Trophoblast cell (in vitro differentiated cells and primary cell): Measurements from ENCODE around the gene CACNA2D2.

ENCODE experiments used
- DNase-seq, 2 donors: peaks; one replicate each; pipeline ENCODE4 v3.0.0-alpha.2; 2016
- H2AFZ ChIP-seq: 2 replicates; pipeline ENCODE4 v1.6.1; 2013; ENCODE audit warnings: low read length, moderate library complexity, mild to moderate bottlenecking; ENCODE audit not compliant: insufficient read depth, poor library complexity
- H2AK5ac ChIP-seq: 2 replicates; pipeline ENCODE4 v1.6.1; 2013; ENCODE audit warnings: mild to moderate bottlenecking, low read length
- H2BK120ac ChIP-seq: 2 replicates; pipeline ENCODE4 v1.6.1; 2013; ENCODE audit warnings: low read length, mild to moderate bottlenecking, moderate library complexity; ENCODE audit not compliant: insufficient read depth, poor library complexity
- H2BK12ac ChIP-seq: 2 replicates; pipeline ENCODE4 v1.6.1; 2013; ENCODE audit warnings: mild to moderate bottlenecking, low read length, moderate library complexity
- H2BK5ac ChIP-seq: 2 replicates; pipeline ENCODE4 v1.6.1; 2013; ENCODE audit warnings: low read length, low read depth, moderate library complexity, mild to moderate bottlenecking; ENCODE audit not compliant: poor library complexity
- H3K14ac ChIP-seq: 2 replicates; pipeline ENCODE4 v1.6.1; 2013; ENCODE audit warnings: mild to moderate bottlenecking, low read length
- H3K18ac ChIP-seq: 2 replicates; pipeline ENCODE4 v1.6.1; 2013; ENCODE audit warnings: mild to moderate bottlenecking, low read length
- H3K23ac ChIP-seq: 2 replicates; pipeline ENCODE4 v1.6.1; 2013; ENCODE audit warnings: low read length
- H3K27ac ChIP-seq: 2 replicates; pipeline ENCODE4 v1.5.1; 2013; ENCODE audit warnings: low read depth, mild to moderate bottlenecking, inconsistent platforms, low read length, moderate library complexity
- H3K27me3 ChIP-seq: 2 replicates; pipeline ENCODE4 v1.6.1; 2013; ENCODE audit warnings: inconsistent platforms, mild to moderate bottlenecking, low read length, moderate library complexity; ENCODE audit not compliant: insufficient read depth
- H3K36me3 ChIP-seq, 2 experiments: 1 replicate in 1 of 2; 2 replicates in 1 of 2; pipeline ENCODE4 v1.6.1; 2013; ENCODE audit warnings: low read length in 2 of 2, mild to moderate bottlenecking in 2 of 2, moderate library complexity in 1 of 2; ENCODE audit not compliant: insufficient read depth in 2 of 2, control insufficient read depth in 1 of 2
- H3K4ac ChIP-seq: 2 replicates; pipeline ENCODE4 v1.6.1; 2013; ENCODE audit warnings: low read depth, mild to moderate bottlenecking, low read length, moderate library complexity
- H3K4me1 ChIP-seq, 2 experiments: 1 replicate in 1 of 2; 2 replicates in 1 of 2; pipeline ENCODE4 v1.6.1; 2013; ENCODE audit warnings: low read length in 2 of 2, mild to moderate bottlenecking in 2 of 2, moderate library complexity in 1 of 2; ENCODE audit not compliant: insufficient read depth in 2 of 2, control insufficient read depth in 1 of 2
- H3K4me2 ChIP-seq: 2 replicates; pipeline ENCODE4 v1.6.1; 2013; ENCODE audit warnings: inconsistent platforms, mild to moderate bottlenecking, low read length, moderate library complexity
- H3K4me3 ChIP-seq: 2 replicates; pipeline ENCODE4 v1.5.1; 2013; ENCODE audit warnings: mild to moderate bottlenecking, low read depth, low read length, inconsistent platforms
- H3K79me1 ChIP-seq: one replicate; pipeline ENCODE4 v1.6.1; 2013; ENCODE audit warnings: low read length
- H3K79me2 ChIP-seq: 2 replicates; pipeline ENCODE4 v1.6.1; 2013; ENCODE audit warnings: low read length, mild to moderate bottlenecking; ENCODE audit not compliant: control insufficient read depth, insufficient read depth, poor library complexity
- H3K9ac ChIP-seq: 2 replicates; pipeline ENCODE4 v1.6.1; 2013; ENCODE audit warnings: mild to moderate bottlenecking, low read length
- H3K9me3 ChIP-seq: 2 replicates; pipeline ENCODE4 v1.6.1; 2013; ENCODE audit warnings: low read depth, mild to moderate bottlenecking, control low read depth, inconsistent platforms, low read length; ENCODE audit not compliant: insufficient read depth
- H4K12ac ChIP-seq: 2 replicates; pipeline ENCODE4 v1.6.1; 2013; ENCODE audit warnings: low read depth, mild to moderate bottlenecking, low read length, moderate library complexity
- H4K8ac ChIP-seq: 2 replicates; pipeline ENCODE4 v1.6.1; 2013; ENCODE audit warnings: low read depth, mild to moderate bottlenecking, low read length, moderate library complexity
- H4K91ac ChIP-seq: one replicate; pipeline ENCODE4 v1.6.1; 2013; ENCODE audit warnings: low read depth, mild to moderate bottlenecking, low read length, moderate library complexity
- WGBS: extraction: QIAGEN DNeasy Blood & Tissue Kit; methylation state at CpG from one replicate; pipeline ENCODE4 v1.1.7; 2013; ENCODE audit warnings: missing lambda C conversion rate; ENCODE audit not compliant: insufficient read length, insufficient coverage; ENCODE audit errors: extremely low coverage; 5-methylcytosine and 5-hydroxymethylcytosine counted together

CACNA2D2 gene

DNA sequence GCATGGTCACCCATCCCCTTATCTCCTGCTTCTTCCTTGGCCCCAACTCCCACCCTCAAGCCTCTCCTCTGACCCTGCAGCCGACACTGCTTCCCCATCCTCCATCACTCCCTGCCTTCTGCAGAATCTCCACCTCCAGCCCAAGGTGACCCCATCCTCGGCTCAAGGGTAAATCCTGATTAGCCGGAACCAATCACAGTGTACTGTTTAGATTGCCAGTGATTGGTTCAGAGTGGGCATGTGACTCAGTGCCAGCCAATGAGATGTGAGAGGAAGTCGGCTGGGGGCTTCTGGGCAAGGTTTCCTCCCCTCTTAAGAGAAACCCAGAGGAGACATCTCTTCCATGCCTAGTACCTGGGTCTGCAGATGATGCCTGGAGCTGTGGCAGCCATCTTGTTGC, 10.3 kb downstream of the CACNA2D2 start:
- Histone ChIP-seq H3K27ac (no peak overlapping the region), H3K27me3 (no peaks in the 10 kb centered on the region), H3K9ac (no peak overlapping the region), H3K4me1 (no peaks in the 10 kb centered on the region), H4K12ac (no peak overlapping the region), H2AK5ac (no peak overlapping the region), H3K14ac (no peak overlapping the region), H3K23ac (no peak overlapping the region), H4K91ac (no peak overlapping the region), H3K4me3 (no peak overlapping the region), H3K79me2 (no peaks in the 10 kb centered on the region), H3K4ac (no peak overlapping the region), H2BK120ac (no peak overlapping the region), H3K79me1 (no peaks in the 10 kb centered on the region), H3K36me3 (no peaks in the 10 kb centered on the region), H3K18ac (no peak overlapping the region), H2AFZ (no peak overlapping the region), H3K4me2 (no peak overlapping the region), H3K9me3 (peaks cover 3% of the 10 kb centered on the region), H2BK5ac (no peak overlapping the region), H4K8ac (no peak overlapping the region), H2BK12ac (no peak overlapping the region)
- DNase-seq: no peak
- WGBS: no CpG with 5 or more reads among the region's 4 CpGs

DNA sequence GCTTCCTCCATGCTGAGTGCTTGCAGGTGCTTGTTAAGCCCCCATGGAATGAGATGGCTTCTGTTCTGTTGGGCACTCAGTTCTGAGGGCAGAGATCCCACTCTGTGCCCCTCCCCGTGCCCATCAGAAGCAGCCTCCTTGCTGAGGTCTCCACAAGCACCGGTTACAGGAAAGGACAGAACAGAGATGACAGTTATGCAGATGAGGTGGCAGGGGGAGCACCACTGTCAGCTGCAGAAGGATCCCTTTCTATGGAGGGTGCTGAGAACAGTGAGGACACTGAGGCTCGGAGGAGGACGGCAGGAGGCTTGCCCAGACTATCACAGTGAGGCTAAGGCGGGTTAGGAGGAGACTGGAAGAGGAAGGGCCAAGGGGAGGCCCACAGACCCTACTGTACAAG, 12.4 kb downstream of the CACNA2D2 start:
- Histone ChIP-seq H2AK5ac (no peak overlapping the region), H3K14ac (no peak overlapping the region), H4K91ac (no peak overlapping the region), H3K18ac (no peak overlapping the region), H2AFZ (no peak overlapping the region), H3K23ac (no peak overlapping the region), H3K4me2 (no peak overlapping the region), H3K9ac (no peak overlapping the region), H2BK12ac (no peak overlapping the region), H3K79me1 (no peaks in the 10 kb centered on the region), H3K4ac (no peak overlapping the region), H3K4me1 (no peaks in the 10 kb centered on the region), H4K12ac (no peak overlapping the region), H4K8ac (no peak overlapping the region), H3K27ac (no peak overlapping the region), H3K4me3 (no peak overlapping the region), H3K27me3 (no peaks in the 10 kb centered on the region), H2BK5ac (no peak overlapping the region), H3K9me3 (peaks cover 3% of the 10 kb centered on the region), H3K36me3 (no peaks in the 10 kb centered on the region), H2BK120ac (no peak overlapping the region), H3K79me2 (no peaks in the 10 kb centered on the region)
- no peak for DNase-seq
- no CpG with 5 or more reads among the region's 5 CpGs for WGBS

- Histone ChIP-seq H3K4ac (no peak overlapping the region), H3K4me1 (no peaks in the 10 kb centered on the region), H3K14ac (no peak overlapping the region), H2BK120ac (no peak overlapping the region), H2AFZ (no peak overlapping the region), H3K4me3 (no peak overlapping the region), H3K9me3 (peaks cover 3% of the 10 kb centered on the region), H3K36me3 (no peaks in the 10 kb centered on the region), H3K9ac (no peak overlapping the region), H3K79me1 (no peaks in the 10 kb centered on the region), H3K4me2 (no peak overlapping the region), H3K23ac (no peak overlapping the region), H3K27me3 (no peaks in the 10 kb centered on the region), H3K18ac (no peak overlapping the region), H4K12ac (no peak overlapping the region), H4K8ac (no peak overlapping the region), H2AK5ac (no peak overlapping the region), H2BK12ac (no peak overlapping the region), H4K91ac (no peak overlapping the region), H2BK5ac (no peak overlapping the region), H3K27ac (no peak overlapping the region), H3K79me2 (no peaks in the 10 kb centered on the region)
- WGBS: no CpG with 5 or more reads among the region's 1 CpG
- DNase-seq: no peak
These were observed 13.0 kb downstream of the CACNA2D2 start for GRCh38 chr3:50490424-50490823.

DNA sequence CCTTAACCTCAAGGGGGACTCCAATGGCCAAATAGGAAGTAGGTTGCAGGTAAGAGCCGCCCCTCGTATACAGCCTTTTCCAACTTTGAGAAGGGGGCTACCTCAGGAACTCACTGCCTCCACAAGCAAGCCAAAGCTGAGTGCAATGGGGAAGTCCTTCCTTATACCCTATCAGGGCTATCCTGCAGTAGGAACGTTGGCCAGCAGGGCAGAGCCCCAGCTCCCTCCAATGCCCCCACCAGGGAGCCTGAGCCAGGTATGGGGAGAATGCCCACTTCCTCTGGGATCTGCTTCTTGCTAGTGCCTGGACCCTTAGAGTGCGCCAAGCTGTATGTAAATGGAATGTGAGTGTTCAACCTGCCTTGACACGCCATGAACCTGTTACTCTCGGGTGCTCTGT, 16.3 kb downstream of the CACNA2D2 start:
- Histone ChIP-seq H2BK120ac (no peak overlapping the region), H3K79me2 (no peaks in the 10 kb centered on the region), H3K27me3 (no peaks in the 10 kb centered on the region), H3K4me3 (no peak overlapping the region), H2BK5ac (no peak overlapping the region), H3K36me3 (no peaks in the 10 kb centered on the region), H3K4ac (no peak overlapping the region), H3K79me1 (no peaks in the 10 kb centered on the region), H3K4me2 (no peak overlapping the region), H3K14ac (no peak overlapping the region), H3K18ac (no peak overlapping the region), H3K4me1 (no peaks in the 10 kb centered on the region), H2AK5ac (no peak overlapping the region), H2BK12ac (no peak overlapping the region), H3K27ac (no peak overlapping the region), H4K8ac (no peak overlapping the region), H3K23ac (no peak overlapping the region), H4K91ac (no peak overlapping the region), H2AFZ (no peak overlapping the region), H3K9ac (no peak overlapping the region), H3K9me3 (peaks cover 6% of the 10 kb centered on the region), H4K12ac (no peak overlapping the region)
- no peak for DNase-seq
- no CpG with 5 or more reads among the region's 6 CpGs for WGBS
